HG02588 (cell line): ENCODE measurements around the gene SPECC1.
"Not testable (repeated sequence)": the region's sequence is repeated elsewhere in the genome, so short reads cannot be mapped to it uniquely, and the experiment has no call there.

ENCODE experiments used
- ATAC-seq: cut with Tn5 transposase; IDR thresholded peaks from one replicate; pipeline ENCODE4 v1.9.1; 2021; ENCODE audit warnings: mild to moderate bottlenecking, moderate library complexity; ENCODE audit not compliant: unreplicated experiment

SPECC1 gene

GRCh38 chr17:20225162-20226115 lies 216.3 kb downstream of the SPECC1 start:
- ATAC-seq: no peak

- ATAC-seq: no peak
These were observed 217.8 kb downstream of the SPECC1 start for GRCh38 chr17:20226814-20227482.

- not testable (repeated sequence) for ATAC-seq
These were observed 218.7 kb downstream of the SPECC1 start for GRCh38 chr17:20227720-20228370.

DNA sequence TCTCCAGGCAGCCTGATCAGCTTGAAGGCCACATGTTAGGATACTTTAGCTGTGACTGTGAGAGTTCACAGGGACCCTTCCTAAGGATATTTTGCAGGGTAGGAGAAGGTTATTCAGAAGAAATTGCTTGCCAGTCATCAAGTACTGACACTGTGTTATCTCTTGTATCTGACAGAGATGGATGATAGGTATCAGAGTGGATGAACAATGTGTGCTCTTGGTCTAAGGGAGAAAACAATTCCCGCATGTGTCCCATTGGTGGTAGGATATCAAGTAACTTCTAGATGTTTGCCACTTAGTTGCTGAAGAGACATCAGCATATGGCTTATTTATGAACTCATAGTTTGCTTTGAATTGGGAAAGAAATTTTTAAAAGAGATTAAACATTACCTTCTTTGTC lies 219.3 kb downstream of the SPECC1 start:
- no peak for ATAC-seq

- no peak for ATAC-seq
These were observed 219.7 kb downstream of the SPECC1 start for GRCh38 chr17:20228860-20229259.

DNA sequence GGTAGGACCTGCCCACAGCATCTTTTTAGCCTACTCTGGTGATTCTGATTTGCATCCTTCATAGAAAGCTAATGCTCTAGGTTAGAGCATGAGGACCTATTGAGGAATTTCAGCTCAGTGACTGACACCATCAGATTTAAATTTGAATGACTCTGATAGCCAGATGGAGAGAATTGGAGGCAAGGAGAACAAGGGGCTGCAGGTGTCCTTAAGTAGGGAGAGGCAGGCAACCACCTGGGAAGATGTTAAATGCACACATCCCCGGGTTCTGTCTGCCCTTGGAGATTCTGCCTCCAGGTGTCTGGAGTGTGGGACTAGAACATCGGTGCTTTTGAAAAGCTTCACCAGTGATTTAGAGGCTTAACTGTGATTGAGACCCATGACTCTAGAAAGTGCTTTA lies 221.8 kb downstream of the SPECC1 start:
- no peak for ATAC-seq

- no peak for ATAC-seq
These were observed 223.5 kb downstream of the SPECC1 start for GRCh38 chr17:20232611-20233010.

DNA sequence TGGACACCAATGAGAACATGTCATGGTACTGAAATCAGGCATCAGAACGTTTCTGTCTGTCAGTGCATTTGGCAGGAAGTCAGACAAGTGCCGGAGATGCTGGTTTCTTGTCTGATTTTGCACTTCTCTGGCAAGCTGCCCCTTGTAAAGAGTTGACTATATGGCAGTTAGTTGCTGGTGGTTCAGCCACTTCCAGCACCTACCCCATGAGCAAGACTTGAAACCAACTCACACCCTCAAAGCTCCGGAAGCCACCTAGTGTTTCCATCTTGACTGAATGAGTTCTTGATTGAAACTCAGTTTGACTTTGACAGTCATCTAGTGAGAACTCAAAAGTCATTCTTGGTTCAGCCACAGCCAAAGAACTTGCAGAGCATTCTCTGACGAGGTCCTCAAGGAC lies 225.1 kb downstream of the SPECC1 start:
- ATAC-seq: no peak

- ATAC-seq: no peak
These were observed 226.6 kb downstream of the SPECC1 start for GRCh38 chr17:20235747-20236146.

DNA sequence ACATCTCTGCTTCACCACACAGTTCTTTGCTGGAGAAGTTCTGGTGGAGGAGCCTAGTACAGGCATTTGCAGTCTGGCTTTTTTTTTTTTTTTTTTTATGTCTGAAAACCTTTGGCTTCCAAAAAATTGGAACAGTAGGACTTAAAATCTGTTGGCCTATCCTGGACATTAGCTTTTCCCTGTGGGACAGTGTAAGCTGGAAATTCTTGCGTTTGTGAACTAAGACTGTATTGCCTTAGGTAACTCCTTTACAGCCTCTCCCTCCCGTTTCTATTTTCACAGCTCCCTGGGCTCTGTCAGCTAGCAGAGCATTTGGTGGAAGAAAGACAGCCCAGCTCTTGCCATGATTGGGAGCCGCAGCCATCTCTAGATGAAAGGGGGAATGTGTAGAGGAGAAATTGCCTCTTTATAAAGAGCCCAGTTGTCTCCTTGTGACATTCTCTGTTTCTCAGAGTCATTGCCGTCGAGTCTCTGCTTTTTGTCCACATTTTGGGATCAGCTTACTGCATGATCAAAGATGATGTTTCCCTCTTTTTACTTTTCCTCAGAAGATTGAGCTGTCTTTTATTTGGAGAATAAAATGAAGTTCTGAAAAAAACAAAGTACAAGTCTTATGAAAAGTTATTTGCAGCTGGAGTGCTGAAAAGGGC lies 227.5 kb downstream of the SPECC1 start:
- no peak for ATAC-seq

GRCh38 chr17:20239776-20240175 lies 230.6 kb downstream of the SPECC1 start:
- not testable (repeated sequence) for ATAC-seq

GRCh38 chr17:20241855-20242254 lies 232.7 kb downstream of the SPECC1 start:
- no peak for ATAC-seq

GRCh38 chr17:20242271-20242670 lies 233.1 kb downstream of the SPECC1 start:
- ATAC-seq: no peak

DNA sequence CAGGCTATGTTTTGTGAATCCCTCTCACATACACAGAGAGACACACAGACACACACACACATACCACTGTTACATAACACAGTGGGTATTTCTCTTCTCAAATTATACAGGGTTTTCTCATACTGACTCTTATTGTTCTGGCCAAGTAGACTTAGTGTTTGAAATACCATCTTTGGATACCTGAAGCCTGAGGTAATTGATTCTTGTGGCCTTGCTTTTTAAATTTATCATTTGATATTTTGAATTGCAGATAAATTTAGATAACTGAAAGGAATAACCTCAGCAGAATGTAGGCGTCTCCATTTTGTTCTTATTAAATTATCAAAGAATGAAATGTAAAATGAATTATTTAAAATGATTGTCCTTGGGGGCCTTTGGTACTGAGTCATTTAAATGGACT lies 234.4 kb downstream of the SPECC1 start:
- ATAC-seq: no peak

GRCh38 chr17:20244671-20245070 lies 235.5 kb downstream of the SPECC1 start:
- ATAC-seq: no peak

DNA sequence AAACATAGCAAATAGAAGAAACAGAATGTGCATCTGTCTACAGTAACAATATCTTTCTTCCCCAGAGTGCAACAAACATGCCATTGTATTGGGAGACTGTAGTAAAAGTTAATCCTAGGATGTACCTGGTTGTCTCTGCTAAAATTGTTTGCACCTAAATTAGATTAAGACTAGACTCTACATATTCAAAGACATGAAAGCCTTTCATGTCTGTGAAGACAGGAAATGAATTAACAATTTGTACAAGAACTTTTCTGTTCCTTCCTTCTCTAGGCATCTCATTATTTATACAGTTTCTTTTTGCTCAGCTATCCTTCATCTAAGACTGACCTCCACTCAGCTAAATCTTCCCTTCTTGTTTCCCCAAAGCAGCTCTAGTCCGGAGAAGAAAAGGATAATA lies 237.5 kb downstream of the SPECC1 start:
- ATAC-seq: no peak

GRCh38 chr17:20253323-20253722 lies 244.2 kb downstream of the SPECC1 start:
- no peak for ATAC-seq

DNA sequence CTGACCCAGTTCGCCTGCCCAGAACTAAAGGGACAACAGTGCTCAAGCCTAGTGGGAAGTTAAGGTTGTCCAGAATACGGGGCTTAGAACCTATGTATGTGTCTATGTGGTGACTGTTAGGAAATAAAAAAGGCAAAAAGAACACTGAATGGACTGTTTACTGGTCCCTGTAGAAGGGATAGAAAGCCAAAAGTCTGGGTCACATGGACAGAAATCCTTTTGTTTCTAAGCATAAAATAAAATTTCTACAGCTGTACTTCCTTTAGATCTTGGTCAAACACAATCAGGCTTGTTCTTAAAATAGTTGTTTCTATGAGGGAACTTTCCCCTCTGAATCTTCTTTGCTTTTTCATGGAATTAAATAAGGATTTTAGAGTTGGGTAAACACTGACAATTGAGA lies 245.4 kb downstream of the SPECC1 start:
- no peak for ATAC-seq

- no peak for ATAC-seq
These were observed 247.0 kb downstream of the SPECC1 start for GRCh38 chr17:20256144-20256543.

DNA sequence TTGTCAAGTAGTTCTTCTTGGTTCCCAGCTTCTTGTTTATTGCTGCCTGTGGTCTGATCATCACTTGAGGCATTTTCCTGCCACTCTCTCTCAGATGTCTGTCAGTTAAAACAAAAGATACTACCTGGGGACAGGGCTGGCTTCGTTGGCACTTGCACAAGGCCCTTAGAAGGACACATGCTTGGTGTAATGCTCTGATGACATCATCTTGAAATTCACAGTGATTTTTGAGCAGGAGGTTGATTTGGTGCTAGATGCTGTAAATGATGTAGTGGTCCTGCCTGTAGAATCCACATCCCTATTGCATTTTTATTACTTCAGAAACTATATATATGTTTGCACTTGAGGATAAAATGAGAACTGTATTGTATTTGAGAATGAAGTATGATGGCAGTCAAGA lies 247.8 kb downstream of the SPECC1 start:
- no peak for ATAC-seq

DNA sequence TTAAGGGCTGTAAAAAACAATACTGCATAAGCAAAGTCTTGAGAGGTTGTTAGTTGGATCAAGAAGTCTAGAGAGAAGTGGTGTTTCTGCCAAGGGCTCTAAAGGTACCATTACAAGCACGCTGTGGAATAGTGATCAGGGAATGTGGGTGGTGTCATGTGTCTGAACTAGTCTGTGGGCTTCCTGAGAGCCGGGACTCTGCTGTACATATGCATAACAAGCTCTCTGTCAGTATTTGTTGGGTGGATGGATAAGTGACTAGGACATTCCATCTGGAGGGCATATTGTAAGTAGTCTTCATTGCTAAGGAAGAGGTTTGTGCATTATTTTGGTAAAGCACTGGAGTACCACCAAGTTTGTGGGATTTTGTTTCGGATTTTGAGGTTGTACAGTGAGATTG lies 248.6 kb downstream of the SPECC1 start:
- no peak for ATAC-seq
